Pulmonary artery endothelial cell (primary cell): ENCODE measurements around the gene ZMIZ1. TPM values are rescaled to one million over a fixed set of nuclear protein-coding genes. Genes with fewer than 3 reads are reported as not detected.

Experiments used
- DNase-seq: peaks from one replicate; pipeline ENCODE4 v3.0.0-alpha.2; 2011; ENCODE audit warnings: low read depth, low spot score
- total RNA-seq: library from RNA; depleted of rRNA; stranded (reverse); fragments of >200 nt; gene quantifications from 2 replicates; pipeline ENCODE4 v1.2.3, GENCODE V29; 2014

Gene ZMIZ1
- total RNA-seq, 1 donor from 2014 or later = 9.3 TPM

DNA sequence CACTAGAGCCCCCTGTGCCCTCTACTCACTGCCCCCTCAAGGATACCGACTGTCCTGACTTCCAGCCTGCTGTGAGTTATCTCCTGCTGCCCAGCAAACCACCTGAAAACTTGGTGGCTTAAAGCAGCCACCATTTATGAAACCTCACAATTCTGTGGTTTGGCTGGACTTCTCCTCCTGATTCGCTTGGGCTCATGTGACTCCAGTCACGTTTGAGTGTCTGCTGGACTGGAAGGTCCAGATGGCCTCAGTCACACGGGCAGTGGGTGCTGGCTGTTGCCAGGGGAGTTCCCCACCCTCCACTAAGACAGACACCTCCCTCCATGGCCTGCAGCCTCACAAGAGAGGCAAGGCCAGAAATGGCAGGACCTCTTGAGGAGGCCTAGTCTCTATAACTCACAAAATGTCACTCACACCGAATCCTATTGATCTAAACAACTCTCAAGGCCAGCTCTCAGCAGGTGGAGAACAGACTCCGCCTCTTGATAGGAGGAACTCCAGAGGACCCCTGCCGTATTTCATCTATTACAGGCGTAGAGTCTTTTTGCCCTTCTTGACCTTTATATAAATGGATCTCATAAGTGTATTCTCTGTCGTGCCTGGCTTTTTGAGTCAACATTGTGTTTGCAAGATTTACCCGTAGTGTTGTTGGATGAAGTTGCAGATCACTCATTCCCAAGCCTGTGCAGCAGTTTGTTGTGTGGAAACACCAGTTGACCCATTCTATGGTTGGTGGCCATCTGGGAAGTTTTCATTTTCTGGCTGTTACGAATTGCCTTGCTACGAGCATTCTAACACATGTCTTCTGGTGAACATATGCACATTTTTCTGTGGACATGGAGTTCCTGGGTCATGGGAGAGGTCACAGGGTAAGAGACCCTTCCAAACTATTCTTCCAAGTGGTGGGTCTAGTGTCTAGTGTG, 48.3 kb downstream of the ZMIZ1 start:
- DNase-seq = no peak

DNA sequence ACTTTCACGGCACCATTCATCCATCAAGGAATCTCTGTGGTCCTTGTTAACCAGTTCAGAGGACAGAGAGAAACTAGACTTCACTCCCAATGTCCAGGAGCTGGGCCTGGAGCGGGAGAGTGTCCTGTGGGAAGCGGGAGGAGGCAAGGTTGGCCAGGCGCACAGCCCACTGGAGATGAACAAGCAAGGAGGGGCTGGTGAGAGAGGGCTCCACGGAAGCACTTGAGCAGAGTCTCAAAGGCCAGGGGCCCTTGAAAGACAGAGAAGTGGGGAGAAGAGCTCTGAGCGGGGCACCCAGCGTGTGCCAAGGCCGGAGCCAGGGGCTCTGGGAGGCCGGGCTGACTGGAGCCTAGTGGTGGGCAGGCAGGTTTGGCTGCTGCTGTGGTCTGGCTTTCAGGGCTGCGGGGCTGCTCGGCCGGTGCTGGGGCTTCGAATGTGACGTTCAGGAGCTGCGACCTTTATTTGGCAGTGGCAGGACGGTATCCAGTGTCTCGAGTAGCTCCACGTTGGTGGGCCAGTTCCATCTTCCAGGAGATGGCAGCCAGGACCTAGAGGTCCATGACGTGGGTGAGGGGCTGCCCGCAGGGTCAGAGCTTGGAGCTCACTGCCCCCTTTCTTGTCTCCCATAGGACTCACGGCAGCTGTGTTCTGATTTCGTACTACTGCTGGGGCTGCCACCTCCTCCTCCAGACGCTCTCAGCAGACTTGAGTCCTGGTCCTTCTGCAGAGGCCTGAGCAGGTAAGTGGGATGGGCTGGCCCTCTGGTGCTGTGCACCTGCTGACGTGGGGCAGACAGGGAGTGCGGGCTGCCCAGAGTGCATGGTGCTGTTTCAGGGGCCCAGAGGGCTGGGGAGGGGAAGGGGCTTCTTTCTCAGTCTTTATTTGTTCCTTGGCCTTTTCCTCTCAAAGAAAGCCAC, 49.8 kb downstream of the ZMIZ1 start:
- no peak for DNase-seq

DNA sequence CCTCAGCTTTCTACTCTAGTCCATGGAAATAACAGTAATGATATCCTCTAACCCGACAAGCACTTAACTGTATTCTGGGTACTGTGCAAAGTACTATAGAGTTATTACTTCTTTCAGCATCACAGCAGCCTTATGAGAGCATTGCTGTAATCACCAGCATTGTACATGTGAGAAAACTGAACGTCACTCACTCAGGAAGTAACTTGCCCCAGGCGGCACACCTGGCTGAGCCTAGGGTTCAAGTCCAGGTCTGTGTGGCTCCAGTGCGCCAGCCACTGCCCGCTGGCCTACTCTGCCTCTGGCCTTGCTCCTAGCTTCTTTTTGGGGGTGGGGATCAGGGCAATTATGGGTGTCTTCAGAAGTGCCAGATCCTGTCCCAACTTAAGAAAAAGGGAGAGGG, 50.5 kb downstream of the ZMIZ1 start:
- no peak for DNase-seq

DNA sequence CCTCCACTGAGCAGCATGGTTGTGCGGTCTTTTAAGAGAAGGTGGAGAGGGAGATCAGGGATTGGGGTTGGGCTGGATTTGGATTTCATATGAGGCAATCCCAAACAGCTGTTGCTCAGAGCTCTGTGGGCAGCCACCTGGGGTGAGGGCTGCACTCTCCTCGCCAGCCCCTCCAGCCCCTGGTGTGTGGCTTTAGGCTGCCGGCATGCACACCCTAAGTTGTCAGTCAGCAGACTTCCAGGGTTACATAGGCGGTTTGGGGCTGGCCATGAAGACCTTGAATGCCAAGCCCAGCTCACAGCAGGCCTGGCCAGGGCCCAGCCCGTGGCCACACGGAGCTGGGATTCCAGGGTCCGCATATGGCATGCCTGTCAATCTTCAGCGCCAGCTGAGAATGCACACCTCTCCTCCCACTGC, 54.8 kb downstream of the ZMIZ1 start:
- no peak for DNase-seq

DNA sequence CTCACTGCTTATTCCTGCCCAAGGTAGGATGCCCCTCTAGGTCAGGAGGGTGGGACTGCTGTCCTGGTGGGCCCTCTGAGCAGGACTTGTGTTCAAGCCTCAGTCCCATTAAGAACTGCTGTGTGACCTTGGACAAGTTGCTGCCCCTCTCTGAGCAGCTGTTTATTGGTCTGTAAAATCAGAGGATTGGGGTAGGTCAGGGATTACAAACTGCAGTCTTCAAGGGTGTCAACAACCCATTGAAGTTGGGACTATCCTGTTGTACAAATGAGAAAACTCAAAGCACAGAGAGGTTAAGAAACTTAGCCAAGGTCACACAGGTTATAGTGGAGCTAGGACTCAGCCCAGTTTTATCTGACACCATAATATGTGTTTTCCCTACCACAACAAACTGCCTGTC, 55.3 kb downstream of the ZMIZ1 start:
- DNase-seq = no peak

DNA sequence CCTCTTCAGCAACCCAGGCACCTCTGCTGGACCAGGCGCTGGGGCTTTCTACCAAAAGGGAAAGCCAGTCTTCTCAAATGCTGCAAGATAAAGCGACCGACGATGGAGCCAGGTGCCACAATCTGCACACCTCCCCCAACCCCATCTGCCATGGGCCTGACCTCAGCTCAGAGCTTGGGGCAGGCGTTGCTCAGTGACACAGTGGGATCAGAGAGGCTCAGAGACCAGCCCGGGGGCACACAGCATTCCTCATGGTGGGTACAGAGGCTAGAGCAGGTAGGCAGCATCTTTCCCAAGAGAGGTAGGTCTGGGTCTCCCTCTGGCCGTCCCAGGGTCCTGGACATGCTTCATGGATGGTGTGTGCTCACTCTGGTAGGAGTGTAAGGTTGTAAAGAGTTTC, 56.3 kb downstream of the ZMIZ1 start:
- no peak for DNase-seq

DNA sequence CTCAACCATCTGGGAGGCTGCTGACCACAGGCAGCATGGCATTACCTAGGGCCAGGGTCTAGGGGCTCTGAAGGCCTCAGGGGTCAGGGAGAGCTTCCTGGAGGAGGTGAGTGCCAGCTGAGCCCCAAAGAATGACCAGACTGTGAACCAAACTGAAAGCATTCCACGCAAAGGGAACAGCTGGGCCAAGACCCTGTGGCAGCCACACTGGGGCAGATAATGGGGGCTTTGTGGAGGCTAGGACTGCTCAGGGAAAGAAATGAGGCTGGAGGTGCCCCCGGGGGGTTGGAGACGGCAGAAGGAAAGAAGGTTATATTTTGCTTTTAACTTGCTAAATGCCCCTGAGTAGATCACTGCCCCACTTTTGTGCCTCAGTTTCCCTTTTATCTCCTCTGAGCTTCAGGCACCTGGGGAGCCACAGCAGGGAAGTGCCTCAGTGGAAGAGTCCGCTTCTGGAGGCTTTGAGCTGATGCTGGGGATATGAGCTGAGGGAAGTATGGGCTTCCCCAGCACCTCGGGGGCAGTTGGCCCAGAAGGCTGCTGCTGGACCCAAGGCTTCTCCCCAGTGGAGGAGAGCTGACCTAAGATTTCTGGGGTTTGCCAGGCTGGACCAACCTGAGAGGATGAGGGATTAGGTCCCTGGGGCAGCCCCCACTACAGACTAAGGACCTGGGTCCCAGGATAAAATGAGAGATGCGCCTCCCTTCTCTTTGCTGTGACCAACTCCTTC, 57.8 kb downstream of the ZMIZ1 start:
- no peak for DNase-seq

DNA sequence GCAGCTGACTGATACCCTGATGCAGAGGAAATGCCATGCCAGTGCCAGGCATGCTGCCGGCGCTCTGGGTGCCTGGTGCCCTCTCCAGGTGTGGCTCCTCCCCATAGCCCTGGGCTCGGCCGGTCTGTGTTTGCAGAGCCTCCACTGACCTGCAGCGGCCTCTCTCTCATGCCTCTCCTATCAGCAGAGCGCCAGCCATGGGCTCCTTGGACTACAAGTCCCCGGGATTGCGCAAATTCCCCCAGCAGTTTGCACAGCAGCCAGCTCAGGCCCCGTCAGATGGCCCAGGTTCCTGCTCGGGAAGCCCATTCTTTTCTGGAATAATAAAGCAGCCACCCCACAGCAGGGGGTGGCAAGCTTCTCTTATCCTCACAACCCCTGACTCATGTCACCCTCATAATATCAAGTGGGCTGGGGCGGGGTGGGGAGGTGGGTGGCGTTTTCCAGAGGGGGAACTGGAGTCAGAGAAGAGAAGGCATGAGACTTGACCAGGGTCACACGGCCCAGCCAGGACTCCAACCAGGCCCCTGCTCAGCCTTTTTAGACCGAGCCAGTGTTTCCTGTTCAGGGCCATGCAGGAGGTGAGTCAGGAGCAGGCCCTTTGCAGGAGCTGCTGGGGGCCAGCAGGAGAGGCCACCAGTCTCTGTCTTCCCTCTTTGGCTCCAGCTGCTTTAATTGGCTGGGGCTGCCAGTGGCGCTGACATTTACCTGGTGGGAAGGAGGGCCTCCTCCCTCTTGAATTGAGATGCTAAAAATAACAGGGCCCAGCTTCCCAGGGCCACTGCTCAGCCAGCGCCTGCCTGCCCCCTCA, 58.6 kb downstream of the ZMIZ1 start:
- peak; percentile 37 for DNase-seq

DNA sequence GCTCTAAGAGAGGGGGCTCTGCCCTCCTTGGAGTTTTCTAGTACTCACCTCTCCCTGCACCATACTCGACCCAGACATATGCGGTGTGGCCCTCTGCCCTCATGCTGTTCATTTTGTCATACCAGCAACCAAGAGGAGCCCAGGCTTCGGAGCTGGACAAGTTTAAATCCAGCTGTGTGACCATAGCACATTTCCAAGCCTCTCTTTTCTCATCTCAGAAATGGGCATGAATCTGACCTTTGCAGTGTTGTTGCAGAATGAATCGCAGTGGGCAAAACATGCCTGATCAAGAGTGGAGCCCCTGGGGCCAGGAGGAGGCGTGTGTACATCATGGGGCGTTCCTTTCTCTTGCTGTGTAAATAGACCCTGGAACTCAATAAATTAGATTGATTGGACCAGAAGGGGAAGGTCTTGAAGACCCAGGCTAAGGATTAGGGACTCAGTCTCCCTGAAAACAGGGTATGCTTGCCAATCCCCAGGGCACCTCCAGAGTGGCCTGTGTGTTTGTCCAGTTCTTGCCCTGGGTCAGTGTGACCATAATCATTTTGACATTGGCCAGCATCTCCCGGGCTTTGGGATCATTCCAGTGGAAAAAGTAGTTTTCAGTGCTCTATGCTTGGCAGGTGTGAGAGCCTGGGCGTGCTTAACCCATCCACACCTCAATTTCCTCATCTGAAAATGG, 59.6 kb downstream of the ZMIZ1 start:
- DNase-seq = no peak

DNA sequence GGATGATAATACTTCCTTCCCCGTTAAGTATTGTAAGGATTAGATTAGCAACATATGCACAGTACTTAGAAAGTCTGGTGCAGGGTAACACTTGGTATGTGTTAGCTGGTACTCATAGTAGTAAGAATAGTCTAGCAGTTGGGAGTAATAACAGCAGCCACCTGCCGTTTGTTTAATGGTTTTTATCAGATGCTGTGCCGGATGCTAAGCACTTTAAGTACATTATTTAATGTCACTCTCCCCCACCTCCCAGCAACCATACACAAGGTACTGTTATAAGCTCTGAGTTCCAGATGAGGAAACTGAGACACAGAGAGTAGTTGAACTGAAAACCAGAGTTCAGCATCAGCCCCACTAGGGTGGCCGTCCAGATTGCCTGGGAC, 60.1 kb downstream of the ZMIZ1 start:
- no peak for DNase-seq

DNA sequence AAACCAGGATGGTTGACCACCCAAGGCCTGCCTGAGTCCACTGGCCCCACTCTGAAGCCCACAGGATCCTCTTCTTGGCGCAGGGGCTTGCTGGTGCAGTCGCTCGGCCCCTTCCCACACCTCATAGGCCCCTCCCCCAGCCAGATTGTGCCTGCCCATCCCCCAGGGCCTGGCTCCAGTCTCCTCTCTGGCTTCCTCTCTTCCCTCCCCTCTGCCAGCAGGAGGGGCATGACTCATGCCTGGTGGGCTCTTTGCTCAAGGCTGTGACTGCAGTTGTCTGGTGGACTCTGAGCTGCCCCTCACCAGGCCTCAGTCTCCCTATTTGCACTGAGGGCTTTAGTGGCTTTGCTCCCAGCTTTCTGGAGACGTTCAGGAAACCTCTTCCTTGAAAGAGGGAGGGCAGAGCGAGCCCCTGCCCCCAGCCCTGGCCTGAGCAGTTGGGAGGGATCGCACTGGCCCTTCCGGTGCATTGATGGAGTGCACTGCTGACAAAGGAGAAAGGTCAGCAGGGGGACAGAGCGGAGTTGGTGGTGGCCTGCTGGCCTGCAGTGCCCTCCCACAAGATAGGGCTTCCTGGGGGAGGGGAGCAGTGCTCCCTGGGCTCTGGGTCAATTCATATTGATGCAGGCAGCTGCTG, 60.7 kb downstream of the ZMIZ1 start:
- no peak for DNase-seq

DNA sequence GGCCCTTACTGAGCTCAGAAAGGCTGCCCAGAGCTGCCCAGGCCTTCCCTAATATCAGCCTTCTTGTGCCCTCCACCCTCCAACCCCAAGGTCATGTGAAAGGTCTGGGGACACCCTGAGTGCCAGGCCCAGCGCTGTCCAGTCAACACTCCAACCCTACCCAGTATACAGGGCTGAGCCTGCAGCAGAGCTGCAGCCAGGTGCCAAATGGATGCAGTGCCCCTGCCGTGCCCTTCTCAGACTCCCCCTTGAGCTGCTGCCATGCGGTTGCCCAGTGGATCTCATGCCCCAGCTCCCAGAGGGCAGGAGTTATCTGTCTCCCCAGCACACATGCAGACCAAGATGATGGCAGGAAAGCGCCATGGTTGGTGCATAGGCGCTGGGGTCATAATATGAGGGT, 61.5 kb downstream of the ZMIZ1 start:
- DNase-seq = no peak

DNA sequence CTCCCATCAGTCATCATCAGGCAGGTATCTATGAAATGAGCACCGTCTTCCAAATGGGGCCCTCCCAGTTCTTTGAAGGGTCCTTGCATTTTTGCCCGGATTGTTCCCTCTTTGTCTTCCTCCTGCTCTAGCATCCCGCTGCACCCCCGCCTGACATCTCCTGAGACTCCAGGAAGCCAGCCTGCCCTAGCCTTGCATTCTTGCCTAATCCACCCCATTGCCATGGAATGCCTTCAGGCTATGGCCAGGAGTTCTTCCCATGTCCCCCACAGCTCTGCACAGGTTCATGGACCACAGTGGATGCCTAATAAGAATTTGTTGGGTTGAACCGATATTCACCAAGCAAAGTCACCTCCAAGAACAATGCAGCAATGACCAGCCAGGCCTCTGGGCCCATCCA, 62.1 kb downstream of the ZMIZ1 start:
- DNase-seq = no peak

DNA sequence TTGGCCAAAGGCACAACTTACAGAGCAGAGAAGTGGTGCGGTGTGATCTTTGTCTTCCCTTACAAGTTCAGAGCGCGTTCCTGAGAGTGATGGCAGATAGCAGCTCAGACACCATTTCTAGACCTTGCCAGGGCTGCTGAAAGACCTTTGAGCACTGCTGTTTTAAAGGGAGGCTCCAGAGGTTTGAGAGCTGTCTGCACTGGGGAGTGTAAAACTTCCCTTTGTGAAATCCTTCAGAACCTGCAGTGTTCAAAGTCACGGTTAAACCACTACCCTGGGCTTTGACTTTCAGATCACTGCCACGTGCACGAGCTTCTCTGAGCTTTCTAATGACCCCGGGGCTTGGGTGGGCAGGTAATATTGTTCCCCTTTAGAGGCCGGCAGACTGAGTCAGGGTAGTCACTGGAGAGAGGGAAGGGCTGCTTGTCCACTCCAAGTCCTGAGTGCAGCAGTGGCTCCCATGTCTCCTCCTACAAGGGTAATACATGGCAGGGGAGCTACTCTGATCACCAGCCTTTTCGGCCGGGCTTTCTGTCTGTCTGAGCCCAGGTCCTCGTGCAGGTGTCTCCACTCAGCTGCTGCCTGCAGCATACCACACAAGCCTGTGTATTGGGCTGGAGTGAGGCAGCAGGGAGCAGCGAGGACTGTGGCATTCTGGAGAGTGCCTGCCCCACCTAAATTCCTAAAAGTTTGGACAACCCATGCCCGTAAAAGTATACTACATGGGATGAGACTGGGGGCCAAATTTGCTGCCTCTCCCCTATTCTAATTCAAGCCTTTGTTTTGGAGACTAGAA, 63.3 kb downstream of the ZMIZ1 start:
- no peak for DNase-seq

DNA sequence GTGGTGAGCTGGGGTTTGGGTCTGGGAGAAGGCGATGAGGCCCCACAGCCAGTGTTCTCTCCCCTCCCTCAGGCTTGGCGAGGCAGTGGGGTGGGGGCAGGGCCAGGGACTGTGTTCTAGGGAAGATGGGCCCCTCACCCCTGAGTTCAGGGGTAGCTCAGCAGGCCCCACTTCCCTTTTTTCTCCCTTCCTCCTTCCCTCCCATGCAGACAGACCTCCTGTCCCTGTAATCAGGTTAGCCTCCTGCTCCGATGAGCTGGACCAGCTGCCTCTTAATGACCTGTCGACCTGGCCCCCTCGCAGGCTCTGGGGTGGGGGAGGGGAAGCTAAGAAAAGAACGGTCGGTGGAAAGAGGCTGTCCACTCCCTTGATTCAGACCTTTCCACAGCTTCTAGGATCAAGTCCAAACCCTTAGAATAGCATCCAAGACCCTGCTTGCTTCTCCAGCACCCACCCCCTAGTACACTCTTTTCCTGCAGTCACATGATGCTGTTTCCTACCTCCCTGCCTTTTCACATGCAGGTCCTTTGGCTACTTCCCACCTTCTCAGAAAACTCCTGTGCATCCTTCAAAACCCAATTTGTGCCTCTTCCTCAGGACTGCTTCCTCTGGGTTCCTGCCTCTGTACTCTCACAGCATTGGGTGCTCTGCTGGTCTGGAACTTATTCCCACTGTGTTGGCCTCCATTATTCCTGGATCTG, 64.1 kb downstream of the ZMIZ1 start:
- no peak for DNase-seq

DNA sequence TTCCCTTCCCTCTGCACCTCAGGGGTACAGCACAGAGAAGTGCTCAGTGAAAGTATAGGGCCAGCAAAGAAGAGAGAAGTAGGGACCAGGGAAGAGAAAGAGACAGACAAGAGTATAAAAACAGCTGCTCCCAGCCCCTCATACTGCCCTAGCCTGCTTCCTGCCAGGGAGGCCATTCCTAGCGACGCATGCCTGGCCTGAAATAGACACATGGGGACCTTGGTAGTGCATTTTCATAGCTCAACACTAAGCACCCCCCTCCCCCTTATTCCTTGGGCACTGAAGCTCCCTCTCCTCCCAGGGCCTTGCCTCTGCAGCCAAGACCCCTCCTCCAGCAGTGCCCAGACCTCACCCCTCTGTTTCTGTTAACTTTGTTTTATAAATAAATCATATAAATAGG, 64.7 kb downstream of the ZMIZ1 start:
- no peak for DNase-seq

DNA sequence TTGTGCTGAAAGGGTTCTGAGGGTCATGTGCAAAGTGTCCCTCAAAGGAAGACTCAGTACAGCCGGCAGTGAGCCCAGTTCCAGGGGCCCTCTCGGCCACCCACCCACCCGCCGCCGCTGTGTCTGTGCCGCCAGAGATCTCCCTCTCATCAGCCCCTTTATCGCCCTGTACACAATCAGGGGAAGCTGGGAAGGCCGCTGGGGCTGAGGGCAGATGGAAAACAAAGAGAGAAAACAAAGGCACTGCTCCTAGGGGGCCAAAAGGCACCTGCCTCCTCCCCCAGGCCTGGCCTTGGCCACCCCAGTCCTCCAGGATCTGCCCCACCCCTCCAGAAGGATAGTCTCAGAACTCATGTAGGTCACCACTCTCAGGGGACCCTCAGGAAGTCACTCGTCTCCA, 67.0 kb downstream of the ZMIZ1 start:
- DNase-seq = no peak

DNA sequence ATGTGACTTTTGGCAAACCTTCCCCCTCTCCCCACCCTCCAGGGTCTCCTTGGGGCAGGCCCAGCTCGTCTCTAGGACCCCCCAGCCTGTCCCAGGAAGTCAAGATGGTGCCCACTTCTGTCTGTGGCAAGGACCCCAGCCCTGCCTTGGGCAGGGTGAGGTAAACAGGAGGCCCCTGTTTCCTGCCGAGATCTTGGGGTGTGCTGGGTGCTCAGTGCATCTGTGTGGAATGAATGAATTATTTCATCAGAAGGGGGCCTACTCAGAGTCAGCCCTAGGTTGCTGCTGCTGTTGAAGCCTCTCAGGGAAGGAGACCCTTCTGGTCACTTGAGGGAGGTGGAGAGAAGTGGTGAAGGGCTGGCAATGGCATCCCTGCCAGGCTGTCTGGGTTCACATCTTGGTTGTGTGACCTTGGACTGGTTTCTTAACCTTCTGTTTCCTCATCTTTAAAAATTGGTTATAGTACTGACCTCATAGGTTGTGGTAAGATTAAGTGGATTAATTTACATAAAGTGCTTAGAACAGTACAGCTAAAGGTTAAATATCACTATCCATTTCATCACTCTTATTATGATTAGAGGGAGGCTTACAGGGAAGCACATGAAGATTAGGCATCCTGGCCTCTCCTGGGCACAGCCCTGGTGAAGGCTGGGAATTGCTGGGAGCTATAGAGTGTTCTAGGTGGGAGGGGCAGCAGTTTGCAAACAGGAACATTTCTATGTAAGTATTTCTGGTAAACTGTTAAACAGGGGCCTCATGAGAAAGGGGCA, 67.7 kb downstream of the ZMIZ1 start:
- DNase-seq = no peak
